Gastrocnemius medialis (tissue), 4 donors: Measurements from ENCODE around the gene DMD.

ENCODE experiments used
- POLR2A ChIP-seq, 2 donors: fragments of 450-650 bp; IDR thresholded peaks; one replicate each; pipeline ENCODE4 v1.6.1; 2017; ENCODE audit warnings: antibody characterized with exemption in 2 of 2, mild to moderate bottlenecking in 2 of 2, moderate library complexity in 2 of 2
- TF ChIP-seq, protein P1 (sequence below), 5 experiments: fragments of 450-650 bp in 3 of 5; fragments of 200-600 bp in 2 of 5; sonication (generic) in 2 of 5; IDR thresholded peaks in 4 of 5; conservative IDR thresholded peaks in 1 of 5; 1 replicate in 4 of 5; 2 replicates in 1 of 5; pipeline ENCODE4 v1.5.1; 2016 to 2019; ENCODE audit warnings: antibody characterized with exemption in 5 of 5, mild to moderate bottlenecking in 3 of 5, moderate library complexity in 3 of 5

DNA sequence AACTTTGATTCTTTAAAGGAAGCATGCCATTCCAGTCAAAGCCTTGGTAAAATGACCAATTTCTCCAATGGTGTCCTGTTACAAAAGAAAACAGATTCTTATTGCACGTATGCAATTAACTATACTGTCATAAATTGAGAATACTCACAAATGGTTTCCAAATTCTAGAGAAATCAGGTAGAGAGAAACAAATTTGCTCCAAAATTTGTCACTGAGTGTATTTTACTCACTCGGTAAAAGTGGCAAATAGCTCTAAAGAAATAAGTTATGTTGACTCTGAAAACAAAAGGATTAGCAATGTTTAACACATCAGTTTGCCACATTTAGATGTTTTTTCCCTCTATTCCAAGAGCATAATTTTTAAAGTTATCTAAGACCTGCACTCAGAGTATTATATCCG is 133.1 kb downstream of the DMD start:
- TF ChIP-seq, protein P1, sequence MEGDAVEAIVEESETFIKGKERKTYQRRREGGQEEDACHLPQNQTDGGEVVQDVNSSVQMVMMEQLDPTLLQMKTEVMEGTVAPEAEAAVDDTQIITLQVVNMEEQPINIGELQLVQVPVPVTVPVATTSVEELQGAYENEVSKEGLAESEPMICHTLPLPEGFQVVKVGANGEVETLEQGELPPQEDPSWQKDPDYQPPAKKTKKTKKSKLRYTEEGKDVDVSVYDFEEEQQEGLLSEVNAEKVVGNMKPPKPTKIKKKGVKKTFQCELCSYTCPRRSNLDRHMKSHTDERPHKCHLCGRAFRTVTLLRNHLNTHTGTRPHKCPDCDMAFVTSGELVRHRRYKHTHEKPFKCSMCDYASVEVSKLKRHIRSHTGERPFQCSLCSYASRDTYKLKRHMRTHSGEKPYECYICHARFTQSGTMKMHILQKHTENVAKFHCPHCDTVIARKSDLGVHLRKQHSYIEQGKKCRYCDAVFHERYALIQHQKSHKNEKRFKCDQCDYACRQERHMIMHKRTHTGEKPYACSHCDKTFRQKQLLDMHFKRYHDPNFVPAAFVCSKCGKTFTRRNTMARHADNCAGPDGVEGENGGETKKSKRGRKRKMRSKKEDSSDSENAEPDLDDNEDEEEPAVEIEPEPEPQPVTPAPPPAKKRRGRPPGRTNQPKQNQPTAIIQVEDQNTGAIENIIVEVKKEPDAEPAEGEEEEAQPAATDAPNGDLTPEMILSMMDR (IDR thresholded peaks at IDR 0.05 in 4 of 5, conservative IDR thresholded peaks at IDR 0.05 in 1 of 5): no peak
- TF ChIP-seq POLR2A (IDR thresholded peaks at IDR 0.05): no peak
